Stimulated activated naive CD8-positive, alpha-beta T cell treated with anti-CD3 and anti-CD28 coated beads, Interleukin-15, Interleukin-2, amounts not matched to agents 100 ng/mL and 50 ng/mL, for 24 hours (primary cell): ENCODE measurements around the gene MYOD1.

ENCODE experiments used
- H3K27ac Mint-ChIP-seq: one replicate; pipeline ENCODE4 v1.8.0; 2021; ENCODE audit warnings: mild to moderate bottlenecking, mixed read lengths
- H3K27me3 Mint-ChIP-seq: one replicate; pipeline ENCODE4 v1.8.0; 2021; ENCODE audit warnings: mixed read lengths
- H3K36me3 Mint-ChIP-seq: one replicate; pipeline ENCODE4 v1.8.0; 2021; ENCODE audit warnings: low read depth, mixed read lengths
- H3K4me1 Mint-ChIP-seq: one replicate; pipeline ENCODE4 v1.8.0; 2021; ENCODE audit warnings: low read depth, mixed read lengths
- H3K4me3 Mint-ChIP-seq: one replicate; pipeline ENCODE4 v1.8.0; 2021; ENCODE audit warnings: mild to moderate bottlenecking, mixed read lengths
- H3K9me3 Mint-ChIP-seq: one replicate; pipeline ENCODE4 v1.8.0; 2021; ENCODE audit warnings: mixed read lengths

Gene MYOD1

GRCh38 chr11:17747131-17747955 lies 28.0 kb downstream of the MYOD1 start:
- H3K36me3 Mint-ChIP-seq, result no peaks in the 10 kb centered on the region
- no peak overlapping the region for H3K27ac Mint-ChIP-seq
- H3K4me1 Mint-ChIP-seq, result no peaks in the 10 kb centered on the region
- no peaks in the 10 kb centered on the region for H3K9me3 Mint-ChIP-seq
- no peak overlapping the region for H3K4me3 Mint-ChIP-seq
- H3K27me3 Mint-ChIP-seq, result peaks cover 8% of the 10 kb centered on the region

GRCh38 chr11:17748044-17748443 lies 28.7 kb downstream of the MYOD1 start:
- H3K27ac Mint-ChIP-seq, result no peak overlapping the region
- H3K36me3 Mint-ChIP-seq, result no peaks in the 10 kb centered on the region
- peaks cover 8% of the 10 kb centered on the region for H3K27me3 Mint-ChIP-seq
- no peaks in the 10 kb centered on the region for H3K9me3 Mint-ChIP-seq
- H3K4me1 Mint-ChIP-seq, result no peaks in the 10 kb centered on the region
- no peak overlapping the region for H3K4me3 Mint-ChIP-seq

GRCh38 chr11:17748761-17749721 lies 29.7 kb downstream of the MYOD1 start:
- no peaks in the 10 kb centered on the region for H3K9me3 Mint-ChIP-seq
- peaks cover 8% of the 10 kb centered on the region for H3K27me3 Mint-ChIP-seq
- no peak overlapping the region for H3K4me3 Mint-ChIP-seq
- no peaks in the 10 kb centered on the region for H3K4me1 Mint-ChIP-seq
- no peak overlapping the region for H3K27ac Mint-ChIP-seq
- H3K36me3 Mint-ChIP-seq, result no peaks in the 10 kb centered on the region

- Mint-ChIP-seq H3K27me3 (peaks cover 11% of the 10 kb centered on the region), H3K36me3 (no peaks in the 10 kb centered on the region), H3K4me3 (no peak overlapping the region), H3K9me3 (no peaks in the 10 kb centered on the region), H3K4me1 (no peaks in the 10 kb centered on the region), H3K27ac (no peak overlapping the region)
These were observed 30.8 kb downstream of the MYOD1 start for GRCh38 chr11:17750013-17750800.

- no peaks in the 10 kb centered on the region for H3K36me3 Mint-ChIP-seq
- H3K27ac Mint-ChIP-seq, result no peak overlapping the region
- H3K9me3 Mint-ChIP-seq, result no peaks in the 10 kb centered on the region
- no peak overlapping the region for H3K4me3 Mint-ChIP-seq
- H3K4me1 Mint-ChIP-seq, result no peaks in the 10 kb centered on the region
- H3K27me3 Mint-ChIP-seq, result peaks cover 11% of the 10 kb centered on the region
These were observed 31.4 kb downstream of the MYOD1 start for GRCh38 chr11:17750801-17751165.

DNA sequence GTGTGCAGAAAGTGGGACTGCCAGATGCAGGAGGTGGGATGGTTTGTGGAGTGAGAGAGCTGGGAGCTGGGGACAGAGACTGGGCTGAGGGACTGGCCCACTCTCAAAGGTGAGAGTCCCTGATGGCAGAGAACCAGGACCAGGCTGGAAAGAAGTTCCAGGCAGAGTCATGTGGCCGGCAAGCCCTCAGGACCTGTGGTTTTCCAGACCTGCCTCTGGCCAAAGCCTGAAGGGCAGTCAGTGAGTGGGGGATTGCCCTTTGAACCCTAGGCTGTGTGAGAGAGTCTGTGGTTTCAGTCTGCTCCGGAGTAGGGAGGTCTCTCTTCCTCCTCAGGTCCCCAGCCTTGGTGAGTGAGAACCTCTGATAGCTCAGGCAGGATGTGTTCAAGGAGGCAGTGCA lies 32.2 kb downstream of the MYOD1 start:
- Mint-ChIP-seq H3K9me3 (no peaks in the 10 kb centered on the region), H3K27me3 (peaks cover 16% of the 10 kb centered on the region), H3K4me1 (no peaks in the 10 kb centered on the region), H3K36me3 (no peaks in the 10 kb centered on the region), H3K4me3 (no peak overlapping the region), H3K27ac (no peak overlapping the region)

- Mint-ChIP-seq H3K27ac (no peak overlapping the region), H3K36me3 (no peaks in the 10 kb centered on the region), H3K9me3 (no peaks in the 10 kb centered on the region), H3K27me3 (peaks cover 13% of the 10 kb centered on the region), H3K4me1 (no peaks in the 10 kb centered on the region), H3K4me3 (no peak overlapping the region)
These were observed 32.8 kb downstream of the MYOD1 start for GRCh38 chr11:17752144-17752543.

GRCh38 chr11:17753153-17753552 lies 33.8 kb downstream of the MYOD1 start:
- no peaks in the 10 kb centered on the region for H3K36me3 Mint-ChIP-seq
- H3K4me3 Mint-ChIP-seq, result no peak overlapping the region
- no peaks in the 10 kb centered on the region for H3K9me3 Mint-ChIP-seq
- no peaks in the 10 kb centered on the region for H3K4me1 Mint-ChIP-seq
- peaks cover 13% of the 10 kb centered on the region for H3K27me3 Mint-ChIP-seq
- no peak overlapping the region for H3K27ac Mint-ChIP-seq

DNA sequence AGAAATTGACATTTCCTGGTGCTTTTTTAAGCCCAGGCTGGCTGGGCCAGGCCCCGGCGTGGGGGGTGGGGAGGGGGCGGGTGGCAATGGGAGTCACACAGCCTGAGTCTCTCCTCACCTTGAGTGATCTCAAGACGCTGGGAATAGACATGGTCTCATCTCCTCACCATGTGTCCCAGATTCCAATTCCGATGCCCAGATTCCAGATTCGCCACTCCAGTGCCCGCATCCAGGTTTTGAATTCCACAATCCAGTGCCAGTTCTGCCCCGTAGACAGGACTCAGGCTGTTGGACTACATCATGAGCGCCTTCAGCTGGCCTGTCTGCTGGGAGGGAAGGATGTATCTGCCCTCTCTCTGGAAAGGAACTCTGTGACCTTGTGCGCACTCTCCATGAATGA lies 34.3 kb downstream of the MYOD1 start:
- no peaks in the 10 kb centered on the region for H3K36me3 Mint-ChIP-seq
- no peak overlapping the region for H3K27ac Mint-ChIP-seq
- H3K4me3 Mint-ChIP-seq, result no peak overlapping the region
- peaks cover 13% of the 10 kb centered on the region for H3K27me3 Mint-ChIP-seq
- H3K4me1 Mint-ChIP-seq, result no peaks in the 10 kb centered on the region
- H3K9me3 Mint-ChIP-seq, result no peaks in the 10 kb centered on the region

DNA sequence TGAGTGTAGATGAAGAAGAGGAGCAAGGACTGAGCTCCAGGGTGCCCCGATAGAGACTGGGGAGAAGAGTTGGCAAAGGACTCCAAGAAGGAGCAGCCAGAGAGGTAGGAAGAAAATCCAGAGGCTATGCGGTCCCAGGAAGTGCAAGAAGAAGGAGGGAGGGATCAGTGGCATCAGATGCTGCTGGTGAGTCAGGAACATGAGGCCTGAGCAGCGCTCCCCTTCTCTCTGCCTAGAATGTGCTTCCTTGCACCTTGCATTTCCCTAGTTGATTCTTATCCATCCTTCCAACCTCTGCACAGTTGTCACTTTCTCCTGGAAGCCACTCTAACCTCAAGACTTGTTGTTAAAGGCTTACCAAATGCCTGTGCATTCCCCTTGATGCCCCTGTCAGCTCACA lies 36.5 kb downstream of the MYOD1 start:
- Mint-ChIP-seq H3K27ac (no peak overlapping the region), H3K4me1 (no peaks in the 10 kb centered on the region), H3K9me3 (no peaks in the 10 kb centered on the region), H3K4me3 (no peak overlapping the region), H3K36me3 (no peaks in the 10 kb centered on the region), H3K27me3 (peaks cover 13% of the 10 kb centered on the region)

GRCh38 chr11:17760102-17761029 lies 41.0 kb downstream of the MYOD1 start:
- H3K36me3 Mint-ChIP-seq, result no peaks in the 10 kb centered on the region

GRCh38 chr11:17762309-17762974 lies 43.1 kb downstream of the MYOD1 start:
- Mint-ChIP-seq H3K9me3 (no peaks in the 10 kb centered on the region), H3K27me3 (no peaks in the 10 kb centered on the region), H3K4me3 (no peak overlapping the region), H3K36me3 (no peaks in the 10 kb centered on the region), H3K4me1 (no peaks in the 10 kb centered on the region), H3K27ac (no peak overlapping the region)

More at GRCh38 chr11:17760102-17761029, 41.0 kb downstream of the MYOD1 start:
- Mint-ChIP-seq H3K27me3 (peaks cover 5% of the 10 kb centered on the region), H3K9me3 (no peaks in the 10 kb centered on the region), H3K4me3 (no peak overlapping the region), H3K27ac (no peak overlapping the region), H3K4me1 (no peaks in the 10 kb centered on the region)

DNA sequence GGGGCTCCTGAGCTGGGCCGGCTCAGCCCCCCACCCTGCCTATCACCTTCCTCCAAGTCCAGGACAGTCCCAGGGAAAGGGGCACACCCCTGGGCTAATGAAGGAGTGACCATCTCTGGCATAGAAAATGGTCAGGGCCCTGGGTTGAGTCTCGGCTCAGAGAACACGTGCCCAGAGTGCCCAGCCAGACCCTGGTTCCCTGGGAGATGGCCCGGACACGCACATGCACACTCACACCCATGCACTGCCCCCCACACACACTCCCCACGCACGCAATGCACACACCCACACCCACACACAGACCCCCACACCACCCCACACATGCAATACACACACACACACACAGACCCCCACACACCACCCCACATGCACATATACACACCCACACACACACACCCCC lies 43.9 kb downstream of the MYOD1 start:
- H3K27ac Mint-ChIP-seq, result no peak overlapping the region
- H3K4me1 Mint-ChIP-seq, result no peaks in the 10 kb centered on the region
- no peaks in the 10 kb centered on the region for H3K36me3 Mint-ChIP-seq
- H3K4me3 Mint-ChIP-seq, result no peak overlapping the region
- no peaks in the 10 kb centered on the region for H3K27me3 Mint-ChIP-seq
- no peaks in the 10 kb centered on the region for H3K9me3 Mint-ChIP-seq
